Iris pigment epithelial cell (primary cell): ENCODE measurements around the gene C1QB.
A peak's percentile ranks its signal among the peaks of the same experiment; 100 is the strongest.
"Not testable (repeated sequence)": the region's sequence is repeated elsewhere in the genome, so short reads cannot be mapped to it uniquely, and the experiment has no call there.

ENCODE experiments used
- DNase-seq: peaks from one replicate; pipeline ENCODE4 v3.0.0-alpha.2; 2011; ENCODE audit warnings: low read depth

Gene C1QB

DNA sequence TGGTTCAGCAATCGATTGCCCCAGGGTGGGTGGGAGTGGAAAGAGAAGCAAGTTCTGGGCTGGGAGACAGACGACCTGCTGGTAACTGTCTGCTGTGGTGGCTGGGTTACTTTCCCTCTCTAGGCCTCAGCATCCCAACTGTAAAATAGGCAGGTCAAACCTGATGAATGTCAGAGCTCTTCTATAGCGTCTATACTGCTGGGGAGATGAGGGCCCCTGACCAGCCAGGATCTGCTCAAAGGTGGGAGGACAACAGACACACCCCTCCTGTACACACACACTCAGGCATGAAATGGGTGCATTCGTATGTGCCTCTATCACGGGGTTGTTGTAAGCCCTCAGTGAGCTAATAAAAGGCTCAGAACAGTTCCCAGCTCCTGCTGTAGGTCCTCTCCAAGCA, 44.9 kb downstream of the C1QB start:
- no peak for DNase-seq

DNA sequence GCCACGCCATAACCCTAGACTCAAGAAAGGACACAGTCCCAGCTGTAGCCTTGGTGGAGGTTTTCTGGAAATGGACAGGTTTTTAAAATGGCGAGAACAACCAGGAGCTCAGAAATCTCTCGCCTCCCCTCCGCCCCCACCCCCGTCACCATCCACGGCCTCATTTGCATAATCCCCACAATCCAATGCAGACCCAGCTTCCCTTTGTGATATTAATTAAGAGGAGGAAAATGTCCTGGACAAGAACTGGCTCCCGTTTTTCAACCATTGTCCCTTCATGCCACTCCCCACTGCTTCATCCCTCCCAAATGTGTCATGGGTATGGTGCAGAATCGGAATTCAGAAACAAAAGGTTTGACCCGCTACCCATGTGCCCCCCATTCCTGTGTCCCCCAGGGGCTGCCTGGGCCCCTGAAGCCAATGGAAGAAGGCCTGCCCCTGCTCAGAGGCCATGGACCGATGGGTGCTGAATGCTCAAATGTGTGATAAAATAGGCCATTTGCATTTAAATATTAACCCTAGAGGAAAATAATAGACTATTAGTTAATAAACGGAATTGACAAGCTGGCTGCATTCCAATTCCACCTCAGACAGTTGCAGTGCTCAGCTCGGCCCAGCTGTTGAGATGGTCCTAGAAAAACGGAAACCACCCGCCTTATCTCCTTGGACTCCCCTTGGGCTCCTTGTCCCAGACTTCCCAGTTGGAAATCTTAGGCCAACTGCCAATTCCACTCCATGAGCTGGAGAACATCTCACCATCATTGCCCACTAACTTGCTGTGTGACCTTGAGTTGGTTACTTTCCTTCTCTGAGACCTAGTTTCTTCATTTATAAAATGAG, 46.9 kb downstream of the C1QB start:
- DNase-seq: no peak

DNA sequence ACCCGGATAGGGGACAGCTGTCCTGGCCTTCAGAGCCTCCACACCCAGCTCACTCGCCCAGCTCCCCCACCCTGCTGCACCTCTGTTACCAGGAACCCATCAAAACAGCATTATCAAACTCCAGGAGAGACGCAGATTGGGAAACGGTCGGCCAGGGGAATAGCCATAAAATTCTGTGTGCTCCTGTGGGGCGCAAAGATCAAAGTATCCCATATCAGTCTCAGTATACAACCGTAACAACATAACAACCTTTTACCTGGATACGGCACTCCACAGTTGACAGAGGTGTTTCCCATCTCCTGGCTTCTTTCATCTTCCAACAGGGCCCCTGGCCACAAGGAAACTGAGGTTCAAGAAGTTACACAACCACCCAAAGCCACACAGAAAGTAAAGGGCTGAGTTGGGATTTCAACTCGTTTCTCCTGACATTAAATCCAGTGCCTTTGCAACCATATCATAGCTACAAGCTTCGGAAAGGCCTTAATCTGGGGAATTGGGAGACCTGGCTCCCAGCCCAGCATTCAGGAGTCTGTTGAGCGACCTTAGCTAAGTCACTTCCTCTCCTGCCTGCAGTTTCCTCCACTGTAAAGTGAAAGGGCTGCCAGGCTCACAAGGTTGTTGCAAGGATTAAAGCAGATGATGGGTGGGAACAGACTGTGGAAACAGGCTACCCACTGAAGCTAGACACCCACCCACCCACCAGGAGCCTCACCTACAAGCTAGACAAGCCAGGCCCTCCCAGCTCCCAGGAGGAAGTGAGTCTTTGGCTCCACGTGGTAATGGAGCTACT, 49.5 kb downstream of the C1QB start:
- DNase-seq: peak; percentile 35

DNA sequence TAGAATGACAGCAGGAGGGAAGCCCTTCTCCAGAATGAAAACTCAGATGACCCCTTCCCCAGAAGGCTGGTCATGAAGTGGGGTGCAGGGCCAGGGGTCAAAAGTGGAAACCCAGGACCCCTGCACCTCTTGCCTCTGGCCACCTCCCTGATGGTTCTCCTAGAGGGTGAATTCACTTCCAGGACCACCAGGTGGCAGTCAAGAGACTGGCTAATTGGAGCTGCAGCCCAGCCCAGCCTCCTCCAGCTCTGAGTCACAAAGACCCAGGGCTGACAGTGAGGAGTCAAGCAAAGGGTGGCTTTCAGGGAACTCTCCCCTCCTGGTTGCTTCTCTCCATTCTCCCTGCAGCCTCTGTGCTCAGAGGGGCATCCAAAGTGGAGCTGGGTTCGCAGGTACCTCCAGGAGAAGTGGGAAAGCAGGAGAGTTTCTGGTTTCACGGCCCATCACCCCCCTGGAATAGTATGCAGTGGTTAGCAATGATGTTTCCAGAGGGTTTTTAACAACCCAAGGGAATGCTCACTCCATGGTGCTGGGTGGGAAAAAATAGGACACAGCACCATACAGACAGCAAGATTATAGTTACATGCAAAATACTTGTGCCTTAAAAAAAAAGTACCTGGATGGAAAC, 51.5 kb downstream of the C1QB start:
- DNase-seq: peak; percentile 82

DNA sequence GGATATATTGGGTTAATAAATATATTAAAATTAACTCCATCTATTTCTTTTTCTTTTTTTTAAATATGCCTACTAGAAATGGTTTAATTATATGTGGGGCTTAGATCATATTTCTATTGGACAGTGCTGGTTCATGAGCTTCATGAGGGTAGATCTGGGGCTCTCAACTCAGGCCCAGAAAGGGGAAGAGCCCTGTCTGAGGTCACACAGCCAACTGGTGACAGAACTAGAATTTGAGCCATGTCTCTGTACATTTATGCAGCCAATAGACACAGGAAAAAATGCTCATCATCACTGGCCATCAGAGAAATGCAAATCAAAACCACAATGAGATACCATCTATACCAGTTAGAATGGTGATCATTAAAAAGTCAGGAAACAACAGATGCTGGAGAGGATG, 52.5 kb downstream of the C1QB start:
- no peak for DNase-seq

DNA sequence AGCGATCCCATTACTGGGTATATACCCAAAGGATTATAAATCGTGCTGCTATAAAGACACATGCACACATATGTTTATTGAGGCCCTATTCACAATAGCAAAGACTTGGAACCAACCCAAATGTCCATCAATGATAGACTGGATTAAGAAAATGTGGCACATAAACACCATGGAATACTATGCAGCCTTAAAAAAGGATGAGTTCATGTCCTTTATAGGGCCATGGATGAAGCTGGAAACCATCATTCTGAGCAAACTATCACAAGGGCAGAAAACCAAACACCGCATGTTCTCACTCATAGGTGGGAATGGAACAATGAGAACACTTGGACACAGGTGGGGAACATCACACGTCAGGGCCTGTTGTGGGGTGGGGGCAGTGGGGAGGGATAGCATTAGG, 53.1 kb downstream of the C1QB start:
- DNase-seq: not testable (repeated sequence)

DNA sequence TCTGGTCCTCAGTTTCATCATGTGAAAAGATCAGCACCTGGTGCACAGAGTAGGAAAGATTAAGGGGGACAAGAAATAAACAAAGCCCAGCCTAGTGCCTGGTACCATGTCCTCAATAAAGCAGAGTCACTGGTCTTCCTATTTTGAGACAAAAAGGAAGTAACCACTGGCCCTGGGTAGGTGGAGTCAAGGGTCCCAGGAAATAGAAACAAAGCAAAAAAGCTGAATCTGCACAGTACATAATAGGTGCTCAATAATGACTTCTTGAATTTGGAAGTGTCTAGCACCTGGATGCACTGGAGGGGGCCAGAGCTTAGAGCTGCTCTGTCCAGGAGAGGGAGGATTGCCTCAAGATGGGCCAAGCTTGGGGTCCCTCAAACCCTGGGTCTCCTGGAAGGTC, 55.7 kb downstream of the C1QB start:
- no peak for DNase-seq

DNA sequence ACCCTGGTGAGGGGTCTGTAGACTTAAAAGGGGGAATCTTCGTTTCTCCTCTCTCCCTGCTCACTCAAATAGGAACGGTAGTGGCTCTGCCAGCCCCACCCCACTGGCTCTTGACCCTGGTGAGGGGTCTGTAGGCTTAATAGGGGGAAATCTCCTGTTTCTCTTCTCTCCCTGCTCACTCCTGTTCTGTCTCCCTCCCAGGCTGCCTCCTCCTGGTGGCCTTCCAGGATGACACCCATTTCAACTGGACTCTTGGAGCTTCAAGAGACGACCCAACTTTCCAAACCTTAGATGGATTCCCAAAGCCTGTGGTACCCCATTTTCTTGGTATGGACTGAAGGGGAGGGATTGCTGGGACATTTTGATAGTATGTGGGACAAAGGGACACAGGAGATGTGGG, 56.2 kb downstream of the C1QB start:
- DNase-seq: no peak

DNA sequence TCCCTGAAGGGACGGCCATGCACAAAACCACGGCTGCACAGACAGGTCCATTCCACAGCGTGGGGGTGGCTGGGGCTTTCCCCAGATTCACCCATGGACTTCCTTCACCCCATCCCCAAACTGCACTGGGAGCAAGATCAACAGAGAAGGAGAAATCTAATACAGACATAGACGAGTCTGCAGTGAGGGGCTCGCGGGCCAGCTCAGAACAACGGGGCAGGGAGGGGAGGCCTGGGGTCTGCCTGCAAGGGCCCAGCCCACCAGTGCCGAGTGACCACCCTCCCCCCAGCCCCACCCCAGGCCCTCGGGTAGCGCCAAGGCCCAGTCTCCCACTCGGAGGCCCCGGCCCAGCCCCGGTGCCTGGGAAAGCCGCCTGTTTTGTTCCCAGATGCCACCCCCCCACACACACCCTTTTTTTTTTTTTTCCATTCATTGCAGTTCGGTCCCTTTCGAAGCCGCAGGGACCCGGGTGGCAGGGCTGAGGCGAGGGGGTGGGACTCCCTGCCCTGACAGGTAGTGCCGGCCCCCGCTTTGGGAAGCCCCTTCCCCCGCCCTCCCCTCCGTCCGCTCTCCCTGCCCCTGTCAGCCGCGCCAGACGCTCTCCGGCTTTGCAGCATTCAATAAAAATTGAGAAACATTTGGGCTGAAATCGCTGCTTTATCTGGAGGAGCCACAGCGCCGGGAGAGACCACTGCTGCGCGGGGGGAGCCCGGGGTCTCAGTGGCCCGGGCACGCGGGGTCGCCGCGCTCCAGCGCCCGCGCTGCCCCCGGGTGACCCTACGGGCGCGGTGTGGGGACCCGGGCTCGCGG, 57.1 kb downstream of the C1QB start:
- DNase-seq: peak; percentile 68

DNA sequence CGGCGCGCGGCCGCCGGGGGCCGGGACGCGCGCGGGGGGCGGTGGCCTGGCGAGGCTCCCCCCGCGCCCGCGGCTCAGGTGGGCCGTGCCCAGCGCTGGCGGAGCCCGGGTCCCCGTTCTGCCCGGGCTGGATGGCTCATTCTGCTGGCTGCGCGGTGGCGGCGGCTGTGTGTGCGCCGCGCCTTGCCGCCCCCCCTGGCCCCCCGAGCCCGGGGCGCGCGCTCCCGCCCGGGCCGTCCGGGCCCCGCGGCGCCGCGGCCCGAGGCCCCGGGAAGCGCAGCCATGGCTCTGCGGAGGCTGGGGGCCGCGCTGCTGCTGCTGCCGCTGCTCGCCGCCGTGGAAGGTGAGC, 57.6 kb downstream of the C1QB start, which contains the start of gene EPHB2:
TSS of gene EPHB2 (plus strand) at position 139 of the 349 bp plus-strand sequence. CDS start at position 283, 144 bp downstream.
- no peak for DNase-seq

DNA sequence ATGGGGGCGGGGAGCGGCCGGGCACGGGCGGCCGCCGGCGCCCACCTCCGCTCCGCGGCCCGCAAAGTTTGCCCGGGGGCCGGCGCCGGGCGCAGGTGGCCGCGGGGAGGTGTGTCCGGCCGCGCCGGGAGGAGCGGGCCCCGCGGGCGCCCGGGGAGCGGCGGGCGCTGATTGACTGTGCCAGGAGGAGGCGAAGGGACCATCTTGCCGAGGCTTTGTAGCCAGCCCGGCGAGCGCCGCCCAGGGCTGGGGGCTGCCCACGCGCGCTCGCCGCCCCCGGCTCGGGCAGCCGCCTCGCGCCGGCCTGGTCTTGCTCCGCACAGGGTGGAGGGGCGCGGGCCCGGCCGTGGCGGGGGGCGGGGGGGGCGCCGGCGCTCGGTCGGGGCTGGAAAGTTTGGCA, 58.0 kb downstream of the C1QB start:
- DNase-seq: no peak
